ENCODE data around the gene RDH11.

RDH11 gene

GRCh38 chr14:67645414-67645813 lies 50.1 kb downstream of the RDH11 start:
- no peak for DNase-seq

- no peak for DNase-seq
Observed at GRCh38 chr14:67644428-67644827, 51.1 kb downstream of the RDH11 start.

GRCh38 chr14:67643713-67644112 lies 51.9 kb downstream of the RDH11 start:
- no peak for DNase-seq

- DNase-seq, result no peak
Observed at GRCh38 chr14:67641902-67642749, 53.4 kb downstream of the RDH11 start.

- no peak for DNase-seq
Observed at GRCh38 chr14:67641480-67641879, 54.1 kb downstream of the RDH11 start.

GRCh38 chr14:67638642-67639041 lies 56.9 kb downstream of the RDH11 start:
- DNase-seq, result no peak

GRCh38 chr14:67636361-67636919 lies 59.1 kb downstream of the RDH11 start:
- DNase-seq, result no peak

- DNase-seq, result no peak
Observed at GRCh38 chr14:67633451-67634147, 62.0 kb downstream of the RDH11 start.

GRCh38 chr14:67630938-67631337 lies 64.6 kb downstream of the RDH11 start:
- no peak for DNase-seq

GRCh38 chr14:67630186-67630585 lies 65.4 kb downstream of the RDH11 start:
- DNase-seq, result no peak

- DNase-seq, result no peak
Observed at GRCh38 chr14:67627519-67627918, 68.0 kb downstream of the RDH11 start.
